Inferior parietal cortex (tissue), 1 donor: ENCODE data around the gene ZMYND10.

Source experiments
- DNase-seq: peaks from one replicate; pipeline ENCODE4 v3.0.0-alpha.2; 2016; ENCODE audit errors: extremely low spot score

Gene ZMYND10

GRCh38 chr3:50302095-50303012 lies 43.2 kb downstream of the ZMYND10 start:
- no peak for DNase-seq

DNA sequence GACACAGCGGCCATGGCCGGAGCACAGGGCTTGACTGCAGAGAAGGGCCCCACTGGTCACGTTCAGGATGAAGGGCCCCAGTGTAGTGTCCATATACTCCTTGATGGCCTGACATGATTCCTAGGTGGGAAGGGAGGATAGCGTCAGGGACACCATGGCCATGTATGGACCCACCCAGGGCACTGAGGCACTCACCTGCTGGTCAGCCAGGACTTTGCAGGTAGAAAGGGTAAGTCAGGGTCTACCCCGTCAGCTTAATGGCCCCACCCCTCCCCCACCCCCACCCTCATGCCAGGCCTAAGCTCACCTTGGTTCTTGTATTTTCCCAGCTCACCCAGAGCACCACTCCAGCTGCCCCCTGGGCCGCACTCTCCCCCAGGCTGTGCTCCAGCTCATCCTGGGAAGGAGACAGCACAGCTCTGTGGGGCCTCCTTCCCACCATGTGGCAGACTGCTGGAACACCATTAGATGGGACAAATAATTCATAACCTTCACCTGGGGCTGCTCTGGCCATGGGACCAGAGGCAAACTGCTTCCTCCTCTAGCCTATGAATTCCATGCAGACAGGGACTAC lies 44.8 kb downstream of the ZMYND10 start:
- DNase-seq, result no peak

- peak; percentile 73 for DNase-seq
Observed at GRCh38 chr3:50299929-50300680, 45.4 kb downstream of the ZMYND10 start.

DNA sequence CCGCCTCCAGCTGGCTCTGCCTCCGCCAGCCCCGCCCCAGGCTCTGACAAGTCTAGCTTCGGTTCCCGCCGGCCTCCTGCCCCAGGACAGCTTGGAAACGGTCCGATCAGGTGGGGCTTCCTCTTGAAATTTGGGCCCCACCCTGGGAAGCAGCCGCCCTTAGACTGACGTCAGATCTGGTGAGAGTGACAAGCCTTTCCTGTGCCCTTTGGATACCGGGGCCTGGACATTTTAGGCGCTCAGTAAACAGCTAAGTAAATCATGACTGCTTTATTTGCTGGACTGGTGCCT lies 45.9 kb downstream of the ZMYND10 start:
- DNase-seq, result no peak

DNA sequence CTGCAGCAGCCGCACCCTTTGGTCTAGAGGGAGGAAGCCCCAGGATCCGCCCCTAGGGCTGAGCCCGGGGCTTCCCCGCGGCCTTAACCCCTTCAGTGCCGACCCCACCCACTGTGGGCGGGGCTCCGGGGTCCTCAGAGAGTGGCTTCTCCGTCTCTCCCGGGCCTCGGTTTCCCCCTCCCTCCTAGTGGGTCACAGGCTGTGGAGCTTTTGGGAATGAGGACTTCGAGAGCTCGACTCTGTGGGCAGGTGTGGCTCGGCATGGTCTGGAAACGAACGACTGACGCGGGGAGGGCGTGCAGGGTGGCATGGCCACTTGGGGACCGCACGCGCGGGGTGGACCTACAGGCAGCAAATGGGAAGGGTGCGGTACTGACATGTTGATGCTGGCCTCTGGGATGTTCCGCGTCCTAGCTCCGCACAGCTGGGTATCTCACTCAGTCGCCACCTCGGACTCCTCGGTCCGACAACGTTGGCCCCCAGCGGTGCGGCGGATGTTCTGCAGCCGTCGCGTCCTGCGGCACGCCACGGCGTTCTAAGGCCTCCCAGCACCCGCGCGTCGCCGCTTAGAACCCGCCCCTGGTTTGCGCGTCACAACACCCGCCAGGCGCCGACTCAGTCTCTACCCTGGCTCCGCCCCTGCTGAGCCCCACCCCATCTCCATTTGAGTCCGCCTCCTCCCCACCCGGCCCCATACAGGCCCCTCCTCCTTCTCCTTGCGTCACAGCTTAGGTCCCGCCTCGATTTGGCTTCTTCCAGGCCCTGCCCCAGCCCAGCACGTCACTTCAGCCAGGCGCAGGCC lies 46.5 kb downstream of the ZMYND10 start, which contains the start of the genes HYAL3 and NAA80:
Gene HYAL3, minus strand, starts transcription at position 570 of the 802 bp plus-strand sequence. CDS start 3,803 bp downstream, outside the sequence.
Gene NAA80, minus strand, starts transcription at position 570 of the 802 bp plus-strand sequence. CDS start 1,942 bp downstream, outside the sequence.
- DNase-seq, result peak; percentile 96

- DNase-seq, result no peak
Observed at GRCh38 chr3:50297896-50298725, 47.4 kb downstream of the ZMYND10 start.

GRCh38 chr3:50297384-50297775 lies 48.2 kb downstream of the ZMYND10 start:
- DNase-seq, result no peak

DNA sequence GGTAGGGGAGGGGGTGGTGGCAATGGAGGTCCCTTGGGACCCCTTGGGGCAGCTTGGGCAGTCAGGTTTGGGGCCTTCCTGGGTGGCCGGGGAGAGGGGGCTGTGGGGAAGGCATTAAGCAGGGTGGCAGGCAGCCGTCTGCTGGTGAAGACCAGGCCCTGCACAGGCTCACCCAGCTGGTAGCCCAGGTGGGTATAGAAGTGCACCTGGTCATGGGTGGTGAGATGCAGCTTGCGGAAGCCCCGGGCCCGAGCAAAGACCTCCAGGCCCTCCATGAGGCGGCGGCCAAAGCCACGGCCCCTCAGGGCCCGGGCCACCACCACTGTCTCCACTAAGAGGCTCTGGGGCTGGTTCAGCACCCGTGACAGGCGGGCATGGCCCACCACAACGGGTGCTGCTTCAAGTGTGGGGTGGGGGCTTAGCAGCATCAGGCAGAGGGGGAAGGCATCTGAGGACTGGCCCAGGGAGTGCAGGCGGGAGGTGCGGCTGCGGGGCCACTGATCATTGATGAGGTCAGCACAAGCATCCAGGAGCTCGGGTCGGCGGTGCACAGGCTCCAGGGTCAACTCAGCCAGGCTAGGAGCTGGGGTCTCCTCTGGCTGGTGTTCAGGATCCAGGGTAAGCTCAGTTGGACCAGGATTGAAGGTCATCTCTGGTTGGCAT lies 48.7 kb downstream of the ZMYND10 start:
- no peak for DNase-seq

DNA sequence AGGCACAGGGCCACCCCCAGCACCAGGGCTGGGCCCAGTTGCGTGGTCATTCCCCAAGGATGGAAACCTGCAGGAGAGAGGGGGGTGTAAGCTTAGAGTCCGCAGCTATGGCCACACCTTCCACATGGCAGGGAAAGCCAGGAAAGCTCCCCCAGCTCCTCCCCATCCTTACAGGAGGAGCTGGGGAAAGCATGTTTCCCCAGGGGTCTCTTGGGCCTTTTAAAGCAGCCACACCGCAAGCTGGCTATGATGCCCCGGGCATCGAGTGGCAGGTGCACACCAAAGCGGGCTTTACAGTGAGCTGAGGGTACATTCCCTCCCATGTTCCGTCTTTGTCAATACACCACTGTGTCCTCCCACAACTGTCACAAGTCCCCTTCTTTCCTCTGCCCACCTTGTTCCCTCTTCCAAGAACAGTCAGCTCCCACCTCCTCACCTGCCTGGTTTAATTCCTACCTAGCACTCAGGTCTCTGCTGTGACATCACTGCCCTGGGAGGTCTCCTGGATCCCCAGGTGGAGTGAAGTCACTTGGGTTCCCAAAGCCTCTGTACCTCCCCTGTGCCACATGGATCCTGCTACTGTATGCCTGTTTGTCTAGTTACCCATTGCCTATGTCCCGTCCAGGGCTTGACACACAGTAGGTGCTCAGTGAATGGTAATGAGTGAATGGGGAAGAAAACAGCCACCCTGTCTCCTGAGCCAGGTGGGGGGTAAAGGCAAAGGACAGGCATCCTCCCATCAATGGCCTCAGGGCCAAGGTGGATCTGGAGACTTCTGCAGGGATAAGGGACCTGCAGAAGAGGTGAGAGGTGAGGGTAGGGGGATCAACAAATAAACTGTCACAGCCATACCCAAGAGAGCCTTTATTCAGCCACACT lies 49.7 kb downstream of the ZMYND10 start:
- DNase-seq, result no peak

GRCh38 chr3:50294492-50295403 lies 50.8 kb downstream of the ZMYND10 start:
- DNase-seq, result no peak

GRCh38 chr3:50294089-50294488 lies 51.4 kb downstream of the ZMYND10 start:
- no peak for DNase-seq

GRCh38 chr3:50293079-50293801 lies 52.3 kb downstream of the ZMYND10 start:
- no peak for DNase-seq

DNA sequence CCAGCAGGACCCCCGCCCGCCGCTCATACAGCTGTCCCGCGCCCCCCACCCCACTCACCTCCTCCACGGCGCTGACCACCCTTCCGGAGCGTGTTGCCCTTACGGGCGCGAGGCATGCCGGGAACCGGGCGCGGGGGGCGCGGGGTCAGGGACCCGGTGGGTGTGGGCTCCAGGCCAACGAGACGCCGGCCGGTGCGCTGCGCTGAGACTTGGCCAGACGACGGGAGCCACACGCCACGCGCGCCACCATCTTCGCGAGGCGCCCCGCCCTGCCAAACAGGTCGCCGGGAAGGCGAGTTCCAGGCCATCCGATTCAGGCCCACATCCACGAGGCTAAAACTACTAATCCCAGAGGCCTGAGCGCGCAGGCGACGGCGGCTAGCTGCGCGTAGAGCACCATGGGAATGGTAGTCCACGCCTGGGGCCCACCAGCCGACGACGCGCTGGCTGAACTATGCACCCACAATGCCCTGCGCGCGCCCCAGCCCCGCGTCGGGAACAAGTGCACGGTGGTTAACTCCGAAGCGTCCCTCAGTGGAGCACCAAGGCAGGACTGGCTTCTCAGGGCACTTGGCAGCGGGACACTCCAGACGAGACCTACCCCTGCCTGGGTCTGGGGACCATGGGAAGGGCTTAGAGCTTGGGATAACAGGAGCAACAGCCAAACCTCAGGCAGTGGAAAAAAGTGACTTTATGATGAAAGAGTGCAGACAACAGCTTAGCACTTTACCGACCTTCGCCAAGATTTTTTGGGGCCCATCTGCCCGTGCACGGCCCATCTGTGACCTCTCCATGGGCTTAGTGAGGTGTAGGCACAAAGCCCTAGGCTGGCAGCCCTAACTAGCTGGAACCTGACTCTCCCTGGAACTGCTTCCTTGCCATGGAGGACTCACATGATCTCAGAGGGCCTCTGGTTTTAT lies 53.1 kb downstream of the ZMYND10 start, which contains the start of gene IFRD2:
Gene IFRD2, minus strand, starts transcription at position 271 of the 920 bp plus-strand sequence. Its CDS starts 155 bp downstream, at position 116.
- peak; percentile 95 for DNase-seq
